GM15510 (cell line): Measurements from ENCODE around the gene ANO10.

ENCODE experiments used
- POLR2A ChIP-seq: IDR thresholded peaks from 3 replicates; pipeline ENCODE4 v1.6.1; 2011; ENCODE audit warnings: borderline replicate concordance; ENCODE audit not compliant: insufficient read length; ENCODE audit errors: extremely low read depth

Gene ANO10

GRCh38 chr3:43317461-43318316 lies 304.1 kb downstream of the ANO10 start:
- no peak for TF ChIP-seq POLR2A

DNA sequence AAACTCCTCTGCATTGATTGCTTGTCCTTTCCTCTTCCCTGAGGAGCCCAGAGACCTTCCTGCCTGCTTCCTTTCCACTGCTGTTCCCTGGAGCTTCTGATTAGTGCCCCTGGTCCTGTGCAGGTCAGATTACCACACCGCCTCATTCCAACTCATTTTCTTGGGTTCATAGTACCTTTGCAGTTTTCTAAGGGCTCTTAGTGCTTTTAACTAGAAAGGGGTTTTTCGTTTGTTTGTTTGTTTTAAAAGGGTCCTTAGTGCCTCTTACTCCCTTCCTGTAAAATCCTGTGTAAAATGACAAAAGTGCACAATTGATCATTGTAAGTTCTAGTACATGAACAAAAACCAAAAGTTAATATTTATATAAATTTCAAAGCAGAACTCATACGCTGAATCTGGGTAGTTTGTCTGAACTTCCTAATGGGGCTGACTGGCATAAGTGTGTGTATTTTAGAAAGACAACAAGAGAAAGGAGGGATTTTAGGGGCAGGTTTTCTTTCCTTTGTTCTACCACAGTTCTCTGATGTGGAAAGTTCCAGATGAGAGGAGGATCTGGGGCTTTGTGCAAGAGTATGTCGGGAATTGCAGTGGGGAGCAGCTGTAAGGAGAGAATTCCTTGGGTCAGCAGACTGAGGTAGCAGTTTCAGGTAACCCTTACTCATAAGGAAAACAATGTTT lies 304.9 kb downstream of the ANO10 start:
- no peak for TF ChIP-seq POLR2A
